Astrocyte (in vitro differentiated cells and primary cell): Measurements from ENCODE around the gene SATB1. TPM values are rescaled to one million over a fixed set of nuclear protein-coding genes. Genes with fewer than 3 reads are reported as not detected.

Experiments used
- DNase-seq: peaks from one replicate; pipeline ENCODE4 v3.0.0-alpha.2; 2010; ENCODE audit warnings: low read depth
- FAIRE-seq: peaks from 2 replicates; lab custom pipeline; 2011; peaks lifted over from hg19 to GRCh38; lab: Jason Lieb, UNC
- H2AFZ ChIP-seq: 2 replicates; pipeline ENCODE4 v1.6.0; 2012; ENCODE audit warnings: low read depth, low read length, inconsistent platforms
- H3K27ac ChIP-seq: 2 replicates; pipeline ENCODE4 v1.5.1; 2011; ENCODE audit warnings: low read depth, low read length, inconsistent platforms
- H3K27me3 ChIP-seq: 2 replicates; pipeline ENCODE4 v1.6.0; 2011; ENCODE audit warnings: low read length, inconsistent platforms; ENCODE audit not compliant: insufficient read depth
- H3K36me3 ChIP-seq: 2 replicates; pipeline ENCODE4 v1.5.1; 2011; ENCODE audit warnings: low read length, inconsistent platforms; ENCODE audit not compliant: insufficient read depth
- H3K4me1 ChIP-seq: 2 replicates; pipeline ENCODE4 v1.5.1; 2011; ENCODE audit warnings: low read length, inconsistent platforms; ENCODE audit not compliant: insufficient read depth
- H3K4me2 ChIP-seq: 2 replicates; pipeline ENCODE4 v1.6.0; 2012; ENCODE audit warnings: low read length, inconsistent platforms
- H3K4me3 ChIP-seq: 2 replicates; pipeline ENCODE4 v1.5.1; 2011; ENCODE audit warnings: low read depth, mild to moderate bottlenecking, low read length, inconsistent platforms; ENCODE audit not compliant: insufficient read depth
- H3K79me2 ChIP-seq: 2 replicates; pipeline ENCODE4 v1.6.0; 2012; ENCODE audit warnings: mild to moderate bottlenecking, low read length, inconsistent platforms; ENCODE audit not compliant: insufficient read depth
- H3K9ac ChIP-seq: 2 replicates; pipeline ENCODE4 v1.6.0; 2012; ENCODE audit warnings: mild to moderate bottlenecking, low read length, inconsistent platforms
- H3K9me3 ChIP-seq: 2 replicates; pipeline ENCODE4 v1.5.1; 2012; ENCODE audit warnings: low read depth, mild to moderate bottlenecking, low read length, inconsistent platforms; ENCODE audit not compliant: insufficient read depth
- H4K20me1 ChIP-seq: 2 replicates; pipeline ENCODE4 v1.6.0; 2012; ENCODE audit warnings: low read length, inconsistent platforms; ENCODE audit not compliant: insufficient read depth
- H3K27ac Mint-ChIP-seq: one replicate; pipeline ENCODE4 v1.8.0; 2021; ENCODE audit warnings: mild to moderate bottlenecking, mixed read lengths; ENCODE audit not compliant: unreplicated experiment
- H3K27me3 Mint-ChIP-seq: one replicate; pipeline ENCODE4 v1.8.0; 2021; ENCODE audit warnings: low read depth, mixed read lengths; ENCODE audit not compliant: unreplicated experiment
- H3K36me3 Mint-ChIP-seq: one replicate; pipeline ENCODE4 v1.8.0; 2021; ENCODE audit warnings: low read depth, mixed read lengths; ENCODE audit not compliant: unreplicated experiment
- H3K4me1 Mint-ChIP-seq: one replicate; pipeline ENCODE4 v1.8.0; 2021; ENCODE audit warnings: low read depth, mixed read lengths; ENCODE audit not compliant: unreplicated experiment
- H3K4me3 Mint-ChIP-seq: one replicate; pipeline ENCODE4 v1.8.0; 2021; ENCODE audit warnings: mild to moderate bottlenecking, moderate library complexity, mixed read lengths; ENCODE audit not compliant: unreplicated experiment
- H3K9me3 Mint-ChIP-seq: one replicate; pipeline ENCODE4 v1.8.0; 2021; ENCODE audit warnings: mild to moderate bottlenecking, mixed read lengths; ENCODE audit not compliant: unreplicated experiment
- EZH2 ChIP-seq: IDR thresholded peaks from 2 replicates; pipeline ENCODE4 v1.6.1; 2012; ENCODE audit warnings: mild to moderate bottlenecking, low read length, inconsistent platforms; ENCODE audit not compliant: insufficient read depth
- total RNA-seq: library from RNA; stranded (reverse); gene quantifications from 2 replicates; pipeline ENCODE4 v1.2.1, GENCODE V29; 2021
- TF ChIP-seq, protein P1 (sequence below): IDR thresholded peaks from 2 replicates; pipeline ENCODE4 v1.5.1; 2011; ENCODE audit warnings: low read depth, mild to moderate bottlenecking, inconsistent platforms, low read length, moderate library complexity; ENCODE audit not compliant: insufficient read depth

The SATB1 gene
- total RNA-seq, 1 donor from 2014 or later: 18.0 TPM

- no peak overlapping the region for H3K27ac Mint-ChIP-seq
- no peak for TF ChIP-seq EZH2
- TF ChIP-seq, protein P1, sequence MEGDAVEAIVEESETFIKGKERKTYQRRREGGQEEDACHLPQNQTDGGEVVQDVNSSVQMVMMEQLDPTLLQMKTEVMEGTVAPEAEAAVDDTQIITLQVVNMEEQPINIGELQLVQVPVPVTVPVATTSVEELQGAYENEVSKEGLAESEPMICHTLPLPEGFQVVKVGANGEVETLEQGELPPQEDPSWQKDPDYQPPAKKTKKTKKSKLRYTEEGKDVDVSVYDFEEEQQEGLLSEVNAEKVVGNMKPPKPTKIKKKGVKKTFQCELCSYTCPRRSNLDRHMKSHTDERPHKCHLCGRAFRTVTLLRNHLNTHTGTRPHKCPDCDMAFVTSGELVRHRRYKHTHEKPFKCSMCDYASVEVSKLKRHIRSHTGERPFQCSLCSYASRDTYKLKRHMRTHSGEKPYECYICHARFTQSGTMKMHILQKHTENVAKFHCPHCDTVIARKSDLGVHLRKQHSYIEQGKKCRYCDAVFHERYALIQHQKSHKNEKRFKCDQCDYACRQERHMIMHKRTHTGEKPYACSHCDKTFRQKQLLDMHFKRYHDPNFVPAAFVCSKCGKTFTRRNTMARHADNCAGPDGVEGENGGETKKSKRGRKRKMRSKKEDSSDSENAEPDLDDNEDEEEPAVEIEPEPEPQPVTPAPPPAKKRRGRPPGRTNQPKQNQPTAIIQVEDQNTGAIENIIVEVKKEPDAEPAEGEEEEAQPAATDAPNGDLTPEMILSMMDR: no peak
- no peaks in the 10 kb centered on the region for H4K20me1 ChIP-seq
- DNase-seq (no peak), FAIRE-seq (no peak)
- no peak overlapping the region for H3K4me3 Mint-ChIP-seq
- H3K9me3 ChIP-seq: no peaks in the 10 kb centered on the region
- no peak overlapping the region for H2AFZ ChIP-seq
- H3K27me3 ChIP-seq: no peaks in the 10 kb centered on the region
- H3K36me3 ChIP-seq: no peaks in the 10 kb centered on the region
- no peak overlapping the region for H3K4me2 ChIP-seq
- no peaks in the 10 kb centered on the region for H3K27me3 Mint-ChIP-seq
- H3K9me3 Mint-ChIP-seq: no peaks in the 10 kb centered on the region
- no peaks in the 10 kb centered on the region for H3K79me2 ChIP-seq
- H3K27ac ChIP-seq: no peak overlapping the region
- H3K4me1 Mint-ChIP-seq: no peaks in the 10 kb centered on the region
- H3K36me3 Mint-ChIP-seq: no peaks in the 10 kb centered on the region
- no peak overlapping the region for H3K9ac ChIP-seq
- no peak overlapping the region for H3K4me3 ChIP-seq
- H3K4me1 ChIP-seq: no peaks in the 10 kb centered on the region
Observed at GRCh38 chr3:18378218-18378617, 46.9 kb downstream of the SATB1 start.

DNA sequence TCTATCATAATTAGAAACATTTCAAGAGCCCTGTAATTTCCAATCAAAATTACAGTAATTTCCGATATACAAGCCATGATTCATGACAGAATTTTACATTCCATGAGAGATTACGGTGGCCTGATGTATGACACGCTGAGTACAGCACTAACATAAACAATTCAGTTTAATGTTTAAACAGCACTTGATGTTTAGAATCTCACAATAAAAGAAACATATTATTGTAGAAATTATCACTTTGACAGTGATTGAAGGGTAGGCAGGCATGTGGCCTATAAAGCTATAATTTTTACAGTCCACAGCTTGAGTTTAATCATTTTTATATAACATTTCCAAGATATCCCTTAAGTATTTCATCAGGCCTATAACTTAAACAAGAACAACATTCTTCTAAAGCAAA lies 48.5 kb downstream of the SATB1 start:
- Histone ChIP-seq H3K4me3 (no peak overlapping the region), H2AFZ (no peak overlapping the region), H3K9me3 (no peaks in the 10 kb centered on the region), H3K79me2 (no peaks in the 10 kb centered on the region), H3K27ac (no peak overlapping the region), H3K9ac (no peak overlapping the region), H3K36me3 (no peaks in the 10 kb centered on the region), H3K4me1 (no peaks in the 10 kb centered on the region), H3K4me2 (no peak overlapping the region), H4K20me1 (no peaks in the 10 kb centered on the region), H3K27me3 (no peaks in the 10 kb centered on the region)
- Mint-ChIP-seq H3K4me1 (no peaks in the 10 kb centered on the region), H3K9me3 (no peaks in the 10 kb centered on the region), H3K27ac (no peak overlapping the region), H3K4me3 (no peak overlapping the region), H3K36me3 (no peaks in the 10 kb centered on the region), H3K27me3 (no peaks in the 10 kb centered on the region)
- FAIRE-seq: no peak
- TF ChIP-seq, protein P1: no peak
- no peak for TF ChIP-seq EZH2
- DNase-seq: no peak

- FAIRE-seq (no peak), DNase-seq (no peak)
- Histone ChIP-seq H3K36me3 (no peaks in the 10 kb centered on the region), H3K4me2 (no peak overlapping the region), H4K20me1 (no peaks in the 10 kb centered on the region), H3K9me3 (no peaks in the 10 kb centered on the region), H2AFZ (no peak overlapping the region), H3K27ac (no peak overlapping the region), H3K9ac (no peak overlapping the region), H3K27me3 (no peaks in the 10 kb centered on the region), H3K4me1 (no peaks in the 10 kb centered on the region), H3K4me3 (no peak overlapping the region), H3K79me2 (no peaks in the 10 kb centered on the region)
- no peak overlapping the region for H3K4me3 Mint-ChIP-seq
- no peaks in the 10 kb centered on the region for H3K9me3 Mint-ChIP-seq
- no peak for TF ChIP-seq EZH2
- TF ChIP-seq, protein P1: no peak
- H3K27ac Mint-ChIP-seq: no peak overlapping the region
- no peaks in the 10 kb centered on the region for H3K27me3 Mint-ChIP-seq
- no peaks in the 10 kb centered on the region for H3K36me3 Mint-ChIP-seq
- no peaks in the 10 kb centered on the region for H3K4me1 Mint-ChIP-seq
Observed at GRCh38 chr3:18372786-18373405, 52.2 kb downstream of the SATB1 start.
